ENCODE measurements around the gene LRRK1. TPM values are rescaled to one million over a fixed set of nuclear protein-coding genes. Genes with fewer than 3 reads are reported as not detected.

LRRK1 gene
- total RNA-seq, 1 donor from 2014 or later = not detected

GRCh38 chr15:100880897-100881242 is 38.3 kb upstream of the LRRK1 start:
- Histone ChIP-seq H2AFZ (replicated peaks) (peak overlapping the region; percentile 86), H3K9me3 (ENCODE audit: low read depth) (no peaks in the 10 kb centered on the region), H3K27me3 (peaks cover 96% of the 10 kb centered on the region), H3K27ac (no peak overlapping the region), H3K4me3 (peak overlapping the region; percentile 55), H3F3A (ENCODE audit: low read depth) (peaks cover 9% of the 10 kb centered on the region), H3K9ac (no peak overlapping the region), H3K79me2 (ENCODE audit: low read depth) (no peaks in the 10 kb centered on the region), H4K20me1 (ENCODE audit: low read depth) (peaks cover 8% of the 10 kb centered on the region), H3K4me2 (peak overlapping the region; percentile 97), H3K36me3 (no peaks in the 10 kb centered on the region), H3K4me1 (peaks cover 21% of the 10 kb centered on the region)
- TF ChIP-seq CTCF (IDR thresholded peaks at IDR 0.05) (no peak), EZH2phosphoT487 (IDR thresholded peaks at IDR 0.05) (no peak), EZH2 (IDR thresholded peaks at IDR 0.05) (no peak)
- H3K27me3 Mint-ChIP-seq (ENCODE audit: insufficient read depth, low read depth) = peaks cover 61% of the 10 kb centered on the region
- H3K9me3 Mint-ChIP-seq = no peaks in the 10 kb centered on the region
- peak; percentile 16 for DNase-seq (ENCODE audit: low spot score)
- peak overlapping the region; percentile 82 for H3K4me3 Mint-ChIP-seq
- H3K27ac Mint-ChIP-seq = no peak overlapping the region
- no peaks in the 10 kb centered on the region for H3K36me3 Mint-ChIP-seq
- H3K4me1 Mint-ChIP-seq = peaks cover 15% of the 10 kb centered on the region

GRCh38 chr15:100881573-100882336 is 37.4 kb upstream of the LRRK1 start:
- Histone ChIP-seq H3K4me1 (peaks cover 21% of the 10 kb centered on the region), H3K9ac (no peak overlapping the region), H3K27ac (no peak overlapping the region), H3K36me3 (no peaks in the 10 kb centered on the region), H2AFZ (replicated peaks) (no peak overlapping the region), H3K9me3 (ENCODE audit: low read depth) (no peaks in the 10 kb centered on the region), H3K4me3 (no peak overlapping the region), H3F3A (ENCODE audit: low read depth) (peaks cover 9% of the 10 kb centered on the region), H3K4me2 (no peak overlapping the region), H3K79me2 (ENCODE audit: low read depth) (no peaks in the 10 kb centered on the region), H4K20me1 (ENCODE audit: low read depth) (peaks cover 8% of the 10 kb centered on the region), H3K27me3 (peaks cover 87% of the 10 kb centered on the region)
- H3K4me3 Mint-ChIP-seq = peak overlapping the region; percentile 27
- H3K27ac Mint-ChIP-seq = no peak overlapping the region
- H3K4me1 Mint-ChIP-seq = peaks cover 15% of the 10 kb centered on the region
- peaks cover 59% of the 10 kb centered on the region for H3K27me3 Mint-ChIP-seq (ENCODE audit: insufficient read depth, low read depth)
- no peaks in the 10 kb centered on the region for H3K36me3 Mint-ChIP-seq
- no peaks in the 10 kb centered on the region for H3K9me3 Mint-ChIP-seq
- no peak for TF ChIP-seq CTCF (IDR thresholded peaks at IDR 0.05)
- TF ChIP-seq EZH2 (IDR thresholded peaks at IDR 0.05) = no peak
- TF ChIP-seq EZH2phosphoT487 (IDR thresholded peaks at IDR 0.05) = no peak
- no peak for DNase-seq (ENCODE audit: low spot score)

GRCh38 chr15:100885116-100885515 is 34.0 kb upstream of the LRRK1 start:
- H3K27me3 ChIP-seq = peaks cover 53% of the 10 kb centered on the region
- no peaks in the 10 kb centered on the region for H3K36me3 ChIP-seq
- no peak overlapping the region for H2AFZ ChIP-seq (replicated peaks)
- no peak for TF ChIP-seq EZH2phosphoT487 (IDR thresholded peaks at IDR 0.05)
- TF ChIP-seq CTCF (IDR thresholded peaks at IDR 0.05) = no peak
- no peak for TF ChIP-seq EZH2 (IDR thresholded peaks at IDR 0.05)
- H3K79me2 ChIP-seq (ENCODE audit: low read depth) = no peaks in the 10 kb centered on the region
- peaks cover 45% of the 10 kb centered on the region for H3K27me3 Mint-ChIP-seq (ENCODE audit: insufficient read depth, low read depth)
- H3K9me3 Mint-ChIP-seq = no peaks in the 10 kb centered on the region
- peaks cover 14% of the 10 kb centered on the region for H3K4me1 Mint-ChIP-seq
- H3K9ac ChIP-seq = no peak overlapping the region
- H4K20me1 ChIP-seq (ENCODE audit: low read depth) = peaks cover 5% of the 10 kb centered on the region
- H3F3A ChIP-seq (ENCODE audit: low read depth) = no peaks in the 10 kb centered on the region
- no peaks in the 10 kb centered on the region for H3K36me3 Mint-ChIP-seq
- no peak overlapping the region for H3K4me3 ChIP-seq
- H3K4me3 Mint-ChIP-seq = no peak overlapping the region
- H3K4me2 ChIP-seq = no peak overlapping the region
- H3K4me1 ChIP-seq = peaks cover 3% of the 10 kb centered on the region
- H3K9me3 ChIP-seq (ENCODE audit: low read depth) = no peaks in the 10 kb centered on the region
- H3K27ac Mint-ChIP-seq = no peak overlapping the region
- H3K27ac ChIP-seq = no peak overlapping the region
- DNase-seq (ENCODE audit: low spot score) = no peak

Data from neural progenitor cell (in vitro differentiated cells).